AG10803 (cell line): ENCODE results near the gene MAB21L4.

ENCODE experiments used
- DNase-seq: peaks from one replicate; pipeline ENCODE4 v3.0.0; 2010; ENCODE audit warnings: low read depth
- H3K4me3 ChIP-seq: 2 replicates; pipeline ENCODE4 v1.5.1; 2011; ENCODE audit warnings: mild to moderate bottlenecking, low read length, control low read depth
- CTCF ChIP-seq: conservative IDR thresholded peaks from 2 replicates; pipeline ENCODE4 v1.5.1; 2011; ENCODE audit warnings: mild to moderate bottlenecking, low read length, control low read depth, inconsistent platforms

The MAB21L4 gene

GRCh38 chr2:240886023-240886565 is 9.9 kb downstream of the MAB21L4 start:
- no peak for TF ChIP-seq CTCF
- no peak for DNase-seq
- no peak overlapping the region for H3K4me3 ChIP-seq

GRCh38 chr2:240885566-240885965 is 10.4 kb downstream of the MAB21L4 start:
- TF ChIP-seq CTCF: no peak
- DNase-seq: no peak
- H3K4me3 ChIP-seq: no peak overlapping the region

- TF ChIP-seq CTCF: no peak
- no peak overlapping the region for H3K4me3 ChIP-seq
- no peak for DNase-seq
Observed at GRCh38 chr2:240884745-240885144, 11.2 kb downstream of the MAB21L4 start.

GRCh38 chr2:240884221-240884620 is 11.7 kb downstream of the MAB21L4 start:
- no peak overlapping the region for H3K4me3 ChIP-seq
- TF ChIP-seq CTCF: no peak
- DNase-seq: no peak

- no peak for DNase-seq
- TF ChIP-seq CTCF: no peak
- H3K4me3 ChIP-seq: no peak overlapping the region
Observed at GRCh38 chr2:240881913-240882312, 14.0 kb downstream of the MAB21L4 start.

GRCh38 chr2:240879105-240879504 is 16.9 kb downstream of the MAB21L4 start:
- DNase-seq: no peak
- TF ChIP-seq CTCF: no peak
- H3K4me3 ChIP-seq: no peak overlapping the region

GRCh38 chr2:240878341-240878936 is 17.5 kb downstream of the MAB21L4 start:
- TF ChIP-seq CTCF: no peak
- no peak overlapping the region for H3K4me3 ChIP-seq
- DNase-seq: no peak
